Tibial nerve (tissue), 4 donors: Measurements from ENCODE around the gene EGF. TPM values are rescaled to one million over a fixed set of nuclear protein-coding genes. Genes with fewer than 3 reads are reported as not detected.

Experiments
- DNase-seq, 2 donors: peaks; one replicate each; pipeline ENCODE4 v3.0.0-alpha.2; 2019; ENCODE audit warnings: low spot score in 2 of 2
- H3K27ac ChIP-seq, 4 donors: fragments of 200-600 bp; sonication (generic) in 3 of 4; one replicate each; pipeline ENCODE4 v1.5.1; 2017 to 2019; ENCODE audit warnings: mild to moderate bottlenecking in 1 of 4
- H3K27me3 ChIP-seq, 2 donors: fragments of 200-600 bp; sonication (generic) in 1 of 2; one replicate each; pipeline versions ENCODE4 v1.5.1 to v1.6.0; 2017 to 2019
- H3K36me3 ChIP-seq, 3 donors: fragments of 200-600 bp; sonication (generic); one replicate each; pipeline ENCODE4 v1.5.1; 2018 to 2019
- H3K4me1 ChIP-seq, 4 donors: fragments of 200-600 bp; sonication (generic) in 3 of 4; one replicate each; pipeline ENCODE4 v1.5.1; 2017 to 2019
- H3K4me3 ChIP-seq, 4 donors: fragments of 200-600 bp; sonication (generic) in 3 of 4; one replicate each; pipeline ENCODE4 v1.5.1; 2017 to 2019; ENCODE audit warnings: mild to moderate bottlenecking in 1 of 4, moderate library complexity in 1 of 4
- H3K9me3 ChIP-seq, 4 donors: fragments of 200-600 bp; sonication (generic) in 3 of 4; one replicate each; pipeline ENCODE4 v1.5.1; 2017 to 2019
- CTCF ChIP-seq, 5 experiments: fragments of 200-600 bp in 3 of 5; fragments of 450-650 bp in 2 of 5; sonication (generic) in 3 of 5; IDR thresholded peaks; one replicate each; pipeline ENCODE4 v1.5.1; 2016 to 2019; ENCODE audit warnings: antibody characterized with exemption in 5 of 5, mild to moderate bottlenecking in 3 of 5, moderate library complexity in 2 of 5
- EP300 ChIP-seq, 2 donors: sonication (generic); formaldehyde crosslinking; IDR thresholded peaks; one replicate each; pipeline ENCODE4 v1.6.1; 2017; ENCODE audit warnings: antibody characterized with exemption in 2 of 2, mild to moderate bottlenecking in 1 of 2
- POLR2A ChIP-seq, 2 donors: fragments of 450-650 bp; IDR thresholded peaks; one replicate each; pipeline ENCODE4 v1.6.1; 2017; ENCODE audit warnings: antibody characterized with exemption in 2 of 2, mild to moderate bottlenecking in 2 of 2, moderate library complexity in 2 of 2
- WGBS, 2 donors: methylation state at CpG; one replicate each; pipeline ENCODE4 v1.1.5; 2018; 5-methylcytosine and 5-hydroxymethylcytosine counted together
- total RNA-seq, 4 donors: library from RNA; depleted of rRNA; stranded (reverse); fragments of >200 nt; gene quantifications; one replicate each; pipeline ENCODE4 v1.1.0, GENCODE V29; 2016

The EGF gene
- total RNA-seq, 4 donors from 2014 or later = 0.42 to 1.6 TPM; not detected in 2

GRCh38 chr4:109978704-109979454 is 66.2 kb downstream of the EGF start:
- no peak for DNase-seq
- Histone ChIP-seq H3K4me1 (no peaks in the 10 kb centered on the region), H3K4me3 (no peak overlapping the region), H3K27me3 (no peaks in the 10 kb centered on the region), H3K36me3 (no peaks in the 10 kb centered on the region), H3K9me3 (no peaks in the 10 kb centered on the region), H3K27ac (no peak overlapping the region)
- WGBS, 2 donors = 55 to 58% methylated on average over 5 of the region's 5 CpGs
- TF ChIP-seq POLR2A (IDR thresholded peaks at IDR 0.05) (no peak), EP300 (IDR thresholded peaks at IDR 0.05) (no peak), CTCF (IDR thresholded peaks at IDR 0.05) (no peak)

- Histone ChIP-seq H3K4me3 (no peak overlapping the region), H3K9me3 (no peaks in the 10 kb centered on the region), H3K27me3 (no peaks in the 10 kb centered on the region), H3K27ac (no peak overlapping the region), H3K4me1 (no peaks in the 10 kb centered on the region), H3K36me3 (no peaks in the 10 kb centered on the region)
- TF ChIP-seq POLR2A (IDR thresholded peaks at IDR 0.05) = no peak
- no peak for TF ChIP-seq EP300 (IDR thresholded peaks at IDR 0.05)
- no peak for TF ChIP-seq CTCF (IDR thresholded peaks at IDR 0.05)
- no peak for DNase-seq
- 58 to 61% methylated on average over 5 of the region's 5 CpGs for WGBS, 2 donors
Observed at GRCh38 chr4:109979920-109980717, 67.4 kb downstream of the EGF start.

GRCh38 chr4:109981936-109982335 is 69.3 kb downstream of the EGF start:
- Histone ChIP-seq H3K36me3 (no peaks in the 10 kb centered on the region), H3K27me3 (no peaks in the 10 kb centered on the region), H3K9me3 (no peaks in the 10 kb centered on the region), H3K4me1 (no peaks in the 10 kb centered on the region), H3K27ac (no peak overlapping the region), H3K4me3 (no peak overlapping the region)
- DNase-seq = no peak
- no peak for TF ChIP-seq POLR2A (IDR thresholded peaks at IDR 0.05)
- TF ChIP-seq CTCF (IDR thresholded peaks at IDR 0.05) = no peak
- no peak for TF ChIP-seq EP300 (IDR thresholded peaks at IDR 0.05)
- 87 to 97% methylated on average over 1 of the region's 1 CpG for WGBS, 2 donors

GRCh38 chr4:109982521-109982920 is 69.8 kb downstream of the EGF start:
- H3K9me3 ChIP-seq = no peaks in the 10 kb centered on the region
- DNase-seq = no peak
- H3K27ac ChIP-seq = no peak overlapping the region
- no peaks in the 10 kb centered on the region for H3K27me3 ChIP-seq
- WGBS, 2 donors = 87 to 89% methylated on average over 3 of the region's 3 CpGs
- no peak for TF ChIP-seq EP300 (IDR thresholded peaks at IDR 0.05)
- TF ChIP-seq CTCF (IDR thresholded peaks at IDR 0.05) = no peak
- no peak for TF ChIP-seq POLR2A (IDR thresholded peaks at IDR 0.05)
- no peaks in the 10 kb centered on the region for H3K36me3 ChIP-seq
- H3K4me3 ChIP-seq = no peak overlapping the region
- no peaks in the 10 kb centered on the region for H3K4me1 ChIP-seq
